NCI-H128 (cell line): ENCODE measurements around the gene SBNO2.
"Not testable (repeated sequence)": the region's sequence is repeated elsewhere in the genome, so short reads cannot be mapped to it uniquely, and the experiment has no call there.

Source experiments
- DNase-seq: peaks from one replicate; lab custom pipeline; 2025; ENCODE audit not compliant: unreplicated experiment; lab: John Stamatoyannopoulos, UW

The SBNO2 gene

DNA sequence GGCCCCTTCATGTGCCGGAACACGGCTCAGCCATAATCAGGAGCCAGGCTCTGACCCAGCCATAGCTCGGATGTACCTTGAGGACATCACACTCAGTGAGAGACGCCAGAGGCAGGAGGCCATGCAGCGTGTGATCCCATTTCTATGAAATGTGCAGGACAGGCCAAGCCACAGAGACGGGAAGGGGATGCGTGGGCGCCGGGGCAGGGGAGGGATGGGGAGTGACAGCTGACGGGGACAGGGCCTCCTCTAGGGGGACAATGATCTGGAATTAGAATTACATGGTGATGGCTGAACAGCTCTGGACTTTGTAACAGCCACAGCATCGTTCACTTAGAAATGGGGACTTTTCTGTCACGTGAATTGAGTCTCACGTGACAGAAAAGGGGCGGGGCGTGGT, 34.9 kb downstream of the SBNO2 start:
- DNase-seq, result no peak

DNA sequence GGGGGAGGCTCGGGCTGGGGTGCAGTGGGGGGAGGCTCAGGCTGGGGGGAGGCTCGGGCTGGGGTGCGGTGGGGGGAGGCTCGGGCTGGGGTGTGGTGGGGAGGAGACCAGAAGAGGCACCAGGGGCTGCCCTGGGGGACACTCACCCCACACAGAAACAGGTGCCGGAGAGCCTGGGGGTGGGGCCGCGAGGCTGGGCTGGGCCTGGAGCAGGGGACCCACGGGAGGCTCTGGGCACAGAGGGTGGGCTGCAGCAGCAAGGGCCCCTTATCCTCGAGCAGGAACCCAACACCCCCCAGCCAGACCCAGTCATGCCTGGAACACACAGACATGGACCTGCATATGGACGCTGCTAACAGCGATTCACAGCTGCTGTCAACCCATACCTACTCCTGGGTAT, 35.9 kb downstream of the SBNO2 start:
- no peak for DNase-seq

DNA sequence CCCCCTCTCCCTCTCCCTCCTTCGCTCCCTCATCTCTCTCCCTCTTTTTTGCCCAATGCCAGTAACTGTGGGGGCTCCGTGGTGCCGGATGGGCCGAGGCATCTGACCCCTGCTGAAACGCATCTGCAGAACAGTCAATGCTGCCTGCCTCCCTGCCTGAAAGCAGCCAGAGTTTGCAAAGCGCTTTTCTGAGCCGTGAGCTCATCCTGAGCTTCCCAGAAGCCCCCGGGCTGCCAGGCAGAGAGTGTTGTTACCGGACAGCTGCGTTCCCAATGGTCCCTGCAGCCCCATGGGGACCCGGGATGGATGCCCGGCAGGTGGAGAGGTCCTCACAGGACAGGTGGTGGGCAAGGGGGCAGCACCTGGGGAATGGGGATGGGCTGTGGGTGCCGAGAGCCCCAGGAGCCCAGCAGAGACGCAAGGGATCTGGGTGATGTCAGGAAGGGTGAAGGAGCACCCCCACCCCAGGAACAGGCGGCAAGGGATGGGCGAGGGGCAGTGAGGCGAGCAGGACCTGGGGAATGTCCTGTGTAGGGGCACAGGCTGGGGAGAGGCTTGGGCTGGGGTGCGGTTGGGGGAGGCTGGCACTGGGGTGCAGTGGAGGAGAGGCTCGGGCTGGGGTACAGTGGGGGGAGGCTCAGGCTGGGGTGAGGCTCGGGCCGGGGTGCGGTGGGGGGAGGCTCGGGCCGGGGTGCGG, 37.3 kb downstream of the SBNO2 start:
- no peak for DNase-seq

DNA sequence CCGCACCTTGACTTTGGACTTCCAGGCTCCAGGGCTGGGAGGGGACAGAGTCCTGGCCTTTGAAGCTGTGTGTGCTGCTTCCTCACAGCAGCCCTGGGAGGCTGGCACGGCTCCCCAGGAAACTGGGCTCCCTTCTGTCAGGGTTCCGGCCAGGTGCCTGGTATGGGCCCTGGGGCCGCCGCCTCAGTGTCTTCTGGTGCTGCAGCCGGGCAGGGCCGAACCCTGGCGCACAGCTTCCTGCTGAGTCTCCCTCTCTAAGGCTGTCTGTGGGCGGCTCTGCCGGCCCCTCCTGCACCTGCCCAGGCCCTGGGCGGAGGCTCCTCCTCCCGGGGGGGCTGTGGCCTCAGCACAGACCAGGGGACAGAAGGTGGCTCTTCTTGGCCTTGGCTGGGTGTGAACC, 37.9 kb downstream of the SBNO2 start:
- no peak for DNase-seq

DNA sequence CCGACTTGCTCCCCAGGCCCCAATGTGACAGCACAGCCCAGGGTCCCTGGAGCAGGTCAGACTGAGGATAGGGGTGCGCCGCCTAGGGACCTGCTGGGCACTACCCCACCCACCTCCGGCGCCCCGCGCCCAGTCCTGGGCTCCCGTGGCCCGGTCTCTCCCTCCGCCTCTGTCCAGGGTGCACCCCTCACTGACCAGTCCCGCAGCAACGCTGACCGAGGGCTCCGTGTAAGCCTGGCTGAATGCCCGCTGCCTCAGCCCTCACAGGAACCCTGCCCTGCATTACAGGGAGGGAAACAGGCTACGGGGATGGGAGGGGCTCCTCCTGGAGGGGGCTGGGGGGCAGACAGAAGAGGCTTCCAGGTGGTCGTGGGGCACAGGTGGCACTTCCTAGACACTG, 38.6 kb downstream of the SBNO2 start:
- DNase-seq, result no peak

DNA sequence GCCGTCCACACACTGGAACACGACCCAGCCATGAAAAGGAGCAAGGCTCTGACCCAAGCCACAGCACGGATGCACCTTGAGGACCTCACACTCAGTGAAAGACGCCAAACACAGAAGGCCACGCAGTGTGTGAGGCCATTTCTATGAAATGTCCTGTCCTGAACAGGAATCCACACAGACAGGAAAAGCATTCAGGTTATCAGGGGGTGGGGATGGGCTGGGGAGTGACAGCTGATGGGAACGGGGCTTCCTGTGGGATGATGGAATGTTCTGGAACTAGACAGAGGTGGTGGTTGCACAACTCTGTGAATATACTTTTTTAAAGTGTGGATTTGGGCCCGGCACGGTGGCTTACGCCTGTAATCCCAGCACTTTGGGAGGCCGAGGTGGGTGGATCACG, 39.6 kb downstream of the SBNO2 start:
- DNase-seq, result no peak

DNA sequence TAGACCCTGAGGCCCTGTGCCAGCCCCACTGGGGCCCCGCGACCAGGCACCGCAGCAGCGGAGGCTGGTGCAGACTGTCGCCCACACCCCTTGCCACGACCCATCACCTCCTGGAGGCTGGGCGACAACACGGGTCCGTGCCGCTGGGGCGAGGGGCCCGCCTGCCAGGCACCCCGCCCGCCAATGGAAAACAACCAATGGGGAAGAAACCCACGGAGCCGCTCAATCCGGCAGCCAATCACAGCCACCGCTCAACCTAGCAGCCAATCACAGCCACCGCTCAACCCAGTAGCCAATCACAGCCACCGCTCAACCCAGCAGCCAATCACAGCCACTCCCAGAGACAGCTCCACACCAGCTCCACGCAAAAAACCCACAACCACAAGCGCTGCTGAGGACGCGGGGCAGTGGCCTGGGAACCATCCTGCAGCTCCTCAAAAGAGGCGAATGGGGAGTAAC, 40.6 kb downstream of the SBNO2 start:
- no peak for DNase-seq

DNA sequence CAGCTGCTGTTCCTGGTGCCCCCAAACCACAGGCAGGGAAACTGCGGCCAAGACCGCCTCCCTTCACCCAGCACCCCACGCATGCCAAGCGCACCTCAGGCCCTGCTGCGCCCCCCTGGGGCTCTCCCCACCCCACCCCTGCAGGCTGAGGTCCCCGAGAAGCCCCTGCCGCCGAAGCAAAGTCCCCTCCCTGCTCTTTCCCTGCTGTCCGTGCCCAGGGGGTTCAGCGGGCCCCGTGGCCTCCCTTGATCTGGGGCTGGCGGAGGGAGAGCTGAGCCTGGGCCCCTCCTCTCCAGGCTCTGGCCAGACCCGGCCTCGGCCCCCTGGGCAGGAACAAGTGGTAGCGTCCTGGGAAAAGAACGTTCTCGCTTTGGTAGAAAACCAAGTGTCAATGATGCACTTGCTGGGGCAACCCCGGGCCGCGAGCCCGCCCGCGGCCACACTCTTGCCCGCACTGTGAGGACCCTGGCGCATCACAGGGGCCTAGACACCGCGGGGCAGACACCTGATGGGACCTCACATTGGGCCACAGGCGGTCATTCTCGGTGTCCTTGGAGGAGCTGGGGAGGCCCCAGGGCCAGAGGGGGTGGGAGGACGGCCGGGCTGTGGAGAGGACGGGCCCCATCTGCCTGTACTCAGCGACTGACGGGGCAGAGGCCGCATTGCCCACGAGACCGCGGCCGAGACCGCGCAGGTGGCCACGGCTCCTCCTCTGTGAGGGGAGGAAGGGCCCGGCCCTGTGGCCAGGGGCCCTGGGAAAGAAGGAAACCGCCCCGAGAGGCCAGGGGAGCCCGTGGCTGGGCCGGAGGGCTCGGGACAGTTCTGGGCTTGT, 41.3 kb downstream of the SBNO2 start:
- no peak for DNase-seq

DNA sequence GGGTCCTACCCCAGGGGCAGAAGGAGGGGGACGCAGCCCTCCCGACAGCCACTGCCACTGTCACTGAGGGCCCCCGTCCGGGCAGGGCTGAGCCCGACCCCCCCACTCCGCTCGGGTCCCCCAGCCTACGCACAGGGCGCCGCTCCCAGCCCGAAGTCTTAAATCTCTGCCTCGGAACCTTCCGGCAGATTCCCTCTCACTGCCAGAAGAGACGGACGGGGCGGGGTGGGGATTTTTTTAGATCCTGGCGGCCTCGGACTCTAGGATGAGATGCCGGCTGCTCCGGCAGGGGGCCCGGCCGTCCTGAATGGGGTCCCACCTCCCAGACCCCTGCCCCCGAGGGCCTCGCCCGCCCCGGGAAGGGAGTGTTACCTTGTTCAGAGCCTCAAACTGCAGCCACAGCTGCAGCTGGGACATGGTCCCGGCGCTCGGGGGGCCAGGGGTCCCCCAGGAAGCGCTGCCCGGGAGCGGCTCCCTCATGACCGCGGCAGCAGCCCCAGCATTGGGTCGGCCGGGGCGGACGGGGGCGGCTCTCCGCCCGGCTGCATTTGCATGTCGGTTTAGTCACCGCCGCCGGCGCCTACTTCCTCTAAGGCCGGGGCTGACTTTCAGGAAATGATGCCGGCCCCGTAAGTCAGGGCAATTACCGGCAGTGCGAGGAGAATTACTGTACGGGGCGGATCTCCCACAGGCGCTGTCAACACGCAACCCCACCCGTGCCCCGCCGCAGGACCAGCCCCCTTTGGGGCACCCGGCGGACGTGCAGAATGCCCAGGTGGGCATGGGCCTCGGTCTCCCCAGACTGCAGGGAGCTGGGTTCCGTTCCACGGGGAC, 42.1 kb downstream of the SBNO2 start:
- no peak for DNase-seq

DNA sequence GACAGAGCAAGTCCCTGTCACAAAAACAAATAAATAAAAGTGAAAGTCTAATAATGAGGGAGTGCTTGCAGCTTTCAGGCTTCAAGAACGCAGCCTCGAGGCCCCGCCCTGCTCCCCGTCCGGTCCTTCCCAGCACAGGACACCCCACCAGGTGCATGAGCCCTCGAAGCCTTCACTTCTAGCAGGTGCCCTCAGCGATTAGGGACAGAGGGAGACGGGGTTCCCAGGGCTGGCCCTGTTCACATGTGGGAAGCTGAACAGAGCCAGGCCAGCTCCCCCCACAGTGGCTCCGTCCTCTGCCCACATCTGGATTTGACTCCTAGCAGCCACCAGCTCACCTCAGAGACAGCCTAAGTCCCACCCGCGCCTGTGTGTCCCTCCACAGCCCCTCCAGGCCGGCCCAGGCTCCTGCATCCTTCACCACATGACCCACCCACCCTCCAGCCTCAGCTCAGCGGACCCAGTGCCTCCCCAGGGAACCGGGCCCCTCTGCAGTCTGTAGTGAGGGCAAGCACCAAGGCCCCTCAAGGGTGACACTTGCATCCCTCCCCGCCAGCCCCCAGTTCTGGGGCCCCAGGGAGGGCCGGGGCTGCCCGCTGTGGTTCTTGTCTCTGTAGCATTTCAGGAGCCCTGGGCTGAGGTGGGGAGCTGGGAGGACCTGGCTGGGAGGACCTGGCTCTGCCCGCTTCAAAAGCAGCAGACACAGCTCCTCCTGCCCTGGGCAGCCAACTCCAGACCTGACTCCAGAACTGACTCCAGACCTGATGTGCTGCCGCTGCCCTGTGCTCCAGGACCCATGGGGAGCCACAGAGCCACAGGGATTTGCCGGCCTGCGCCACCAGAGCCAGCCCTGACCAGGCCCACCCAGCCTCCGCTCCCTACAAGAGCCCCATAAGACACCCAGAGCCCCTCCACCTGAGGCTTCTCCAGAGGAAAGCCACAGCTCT, 43.0 kb downstream of the SBNO2 start:
- DNase-seq, result no peak

DNA sequence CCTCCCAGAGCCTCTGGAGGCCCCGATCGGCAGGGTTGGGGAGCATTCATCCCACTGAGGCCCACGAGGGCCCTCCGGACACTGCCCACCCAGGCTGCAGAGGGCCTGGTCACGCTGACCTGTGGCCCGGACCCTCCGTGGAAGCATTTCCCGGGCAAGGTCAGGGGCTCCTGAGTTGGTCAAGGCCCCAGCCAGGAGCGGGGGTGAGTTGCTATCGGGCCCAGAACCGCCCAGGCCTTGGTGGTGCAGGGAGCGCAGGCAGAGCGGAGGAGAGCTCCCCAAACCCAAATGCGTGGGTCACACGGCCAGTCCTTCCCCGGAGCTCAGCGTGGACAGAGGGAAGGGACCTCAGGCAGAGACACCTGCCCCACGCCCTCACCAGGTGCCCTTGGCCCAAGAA, 44.5 kb downstream of the SBNO2 start:
- no peak for DNase-seq

DNA sequence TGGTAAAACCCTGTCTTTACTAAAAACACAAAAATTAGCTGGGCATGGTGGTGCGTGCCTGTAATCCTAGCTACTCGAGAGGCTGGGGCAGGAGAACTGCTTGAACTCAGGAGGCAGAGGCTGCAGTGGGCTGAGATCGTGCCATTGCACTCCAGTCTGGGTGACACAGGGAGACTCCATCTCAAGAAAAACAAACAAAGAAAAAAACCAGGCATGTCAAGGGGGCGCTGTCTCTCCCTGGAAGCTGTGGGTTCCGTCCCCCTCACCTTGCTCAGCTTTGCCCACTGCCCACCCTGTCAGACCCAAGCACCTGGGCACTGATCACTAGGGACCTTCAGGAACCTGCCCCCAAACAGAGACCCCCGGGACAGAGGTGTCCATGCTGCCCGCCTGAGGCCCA, 45.0 kb downstream of the SBNO2 start:
- not testable (repeated sequence) for DNase-seq

DNA sequence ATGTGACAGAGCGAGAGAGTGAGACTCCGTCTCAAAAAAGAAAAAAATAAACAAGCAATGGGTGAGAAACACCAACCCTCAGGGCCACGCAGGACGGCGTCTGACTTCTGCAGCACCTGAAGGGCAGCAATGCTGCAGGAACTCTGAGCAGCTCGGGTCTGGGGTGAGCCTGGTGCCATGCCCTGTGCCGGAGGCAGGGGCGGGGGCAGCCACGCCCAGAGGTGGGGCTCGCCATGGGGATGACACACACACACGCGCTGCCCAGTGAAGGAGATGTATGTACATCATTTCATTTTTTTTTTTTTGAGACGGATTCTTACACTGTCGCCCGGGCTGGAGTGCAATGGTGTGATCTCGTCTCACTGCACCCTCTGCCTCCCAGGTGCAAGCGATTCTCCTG, 46.0 kb downstream of the SBNO2 start:
- no peak for DNase-seq

DNA sequence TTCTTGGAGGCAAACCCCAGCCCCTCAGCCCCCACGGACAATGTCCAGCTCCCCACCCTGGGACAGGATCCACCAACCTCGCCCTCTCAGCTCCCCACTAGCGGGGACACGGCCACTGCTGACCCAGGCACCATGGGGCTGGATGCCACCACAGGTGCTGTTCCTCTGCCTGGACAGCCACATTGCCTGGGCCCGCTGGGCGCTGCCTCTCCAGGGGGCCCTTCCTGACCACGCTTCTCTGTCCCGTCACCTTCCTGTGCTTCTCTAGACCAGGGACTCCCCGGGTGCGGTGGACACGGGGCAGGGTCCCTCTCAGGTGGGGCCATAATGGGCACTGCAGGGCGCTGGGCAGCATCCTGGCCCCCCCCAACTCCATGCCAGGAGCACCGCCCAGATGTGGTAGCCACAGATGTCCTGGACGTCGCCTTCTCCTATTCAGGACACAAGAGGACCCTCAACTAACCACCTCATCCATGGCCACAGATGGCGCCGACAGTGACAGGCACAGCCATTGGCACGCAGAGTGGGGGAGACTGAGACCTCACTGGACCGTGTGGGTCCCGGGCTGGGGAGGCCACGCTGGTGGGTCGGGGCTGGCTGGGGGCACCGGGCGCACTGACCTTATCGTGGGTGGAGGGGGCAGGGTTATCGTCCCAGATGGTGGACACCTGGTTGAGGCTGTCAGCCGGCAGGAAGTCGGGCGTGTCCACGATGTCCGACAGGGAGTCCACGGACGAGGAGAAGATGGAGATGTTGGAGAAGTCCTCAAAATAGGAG, 46.9 kb downstream of the SBNO2 start:
- DNase-seq, result no peak

DNA sequence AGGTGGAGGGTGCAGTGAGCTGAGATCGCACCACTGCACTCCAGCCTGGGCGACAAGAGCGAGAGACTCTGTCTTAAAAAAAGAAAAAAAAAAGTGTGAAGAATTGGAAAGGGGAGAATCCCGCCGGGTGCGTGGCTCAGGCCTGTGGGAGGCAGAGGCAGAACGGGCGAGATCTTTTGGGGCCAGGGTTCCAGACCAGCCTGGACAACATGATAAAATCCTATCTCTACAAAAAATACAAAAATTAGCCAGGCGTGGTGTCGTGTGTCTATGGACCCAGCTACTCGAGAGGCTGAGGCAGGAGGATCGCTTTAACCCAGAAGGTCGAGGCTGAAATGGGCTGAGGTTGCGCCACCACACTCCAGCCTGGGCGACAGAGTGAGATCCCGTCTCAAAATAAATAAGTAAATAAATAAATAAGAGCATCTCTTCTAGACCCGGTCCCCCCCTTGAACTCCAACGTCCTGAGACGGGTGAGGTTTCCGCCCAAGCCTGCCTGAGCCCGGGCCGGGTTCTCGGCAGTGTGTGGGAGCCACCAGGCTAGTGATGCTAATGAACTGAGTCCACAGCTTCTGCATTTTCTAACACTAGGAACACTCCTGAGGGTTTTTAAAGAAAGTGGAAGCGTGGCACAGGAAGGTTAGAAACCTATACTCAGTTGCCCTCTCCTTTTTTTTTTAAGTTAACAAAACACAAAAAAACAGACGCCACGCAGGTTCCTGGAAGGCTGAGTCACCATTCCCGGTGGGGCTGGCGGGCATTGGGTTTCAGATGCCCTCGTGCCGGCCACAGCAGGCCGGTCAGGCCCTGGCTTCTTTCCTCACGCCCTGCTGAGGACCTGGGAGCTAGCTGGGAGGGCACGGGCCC, 48.2 kb downstream of the SBNO2 start:
- no peak for DNase-seq

DNA sequence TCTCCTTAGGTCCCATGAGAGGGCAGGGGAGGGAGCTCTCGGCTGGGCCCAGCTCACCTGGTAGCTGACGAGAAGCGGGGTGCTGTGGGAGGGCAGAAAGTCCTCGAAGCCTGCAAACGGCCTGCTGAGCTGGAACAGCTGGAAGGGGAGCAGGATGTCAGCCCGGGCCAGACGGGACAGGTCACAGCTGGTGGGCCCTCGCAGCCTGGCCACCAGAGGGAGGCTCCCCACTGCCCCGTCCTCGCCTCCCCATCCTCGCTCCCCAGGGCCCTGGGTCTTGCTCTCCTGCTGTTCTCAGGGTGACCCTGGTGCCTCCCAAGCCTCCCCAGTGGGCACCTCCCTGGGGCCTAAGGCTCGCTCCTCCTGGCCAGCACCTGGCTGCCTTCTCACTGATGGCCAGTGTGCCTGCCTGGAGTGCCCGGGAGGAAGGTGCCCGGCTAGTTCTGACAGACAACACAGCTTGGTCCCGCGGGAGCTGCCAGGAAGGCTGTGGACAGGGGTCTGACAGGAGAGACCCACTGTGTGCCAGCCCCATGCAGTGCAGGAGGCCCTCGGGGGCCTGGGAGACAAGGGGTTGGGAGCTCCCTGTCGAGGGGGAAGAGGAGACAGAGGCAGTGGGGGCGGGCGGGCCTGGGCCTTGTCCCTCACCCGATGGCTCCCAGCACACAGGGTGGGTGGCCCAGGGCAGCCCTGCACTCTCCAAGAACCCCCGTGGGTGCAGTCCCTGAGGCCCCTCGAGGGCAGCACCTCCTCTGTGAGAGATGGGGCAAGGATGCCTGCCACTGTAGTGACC, 50.0 kb downstream of the SBNO2 start:
- DNase-seq, result no peak

DNA sequence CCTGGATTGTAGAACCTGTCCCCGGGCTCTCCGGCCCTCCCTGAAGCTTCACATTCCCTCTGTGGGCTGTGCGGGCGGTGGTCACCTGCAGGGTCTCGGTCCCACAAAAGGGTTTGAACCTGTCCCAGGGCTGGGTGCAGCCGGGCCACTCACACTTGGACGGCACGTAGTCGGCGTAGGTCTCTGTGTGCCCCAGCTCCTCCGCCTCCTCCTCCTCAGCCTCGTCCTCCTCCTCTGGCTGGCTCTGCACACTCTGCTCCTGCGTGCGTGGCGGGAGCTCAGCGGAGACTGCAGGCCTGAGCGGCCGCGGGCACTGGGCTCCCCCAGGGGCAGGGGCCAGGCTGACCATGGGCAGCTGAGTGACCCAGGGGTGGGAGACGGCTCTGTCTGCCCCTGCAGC, 50.7 kb downstream of the SBNO2 start:
- no peak for DNase-seq

DNA sequence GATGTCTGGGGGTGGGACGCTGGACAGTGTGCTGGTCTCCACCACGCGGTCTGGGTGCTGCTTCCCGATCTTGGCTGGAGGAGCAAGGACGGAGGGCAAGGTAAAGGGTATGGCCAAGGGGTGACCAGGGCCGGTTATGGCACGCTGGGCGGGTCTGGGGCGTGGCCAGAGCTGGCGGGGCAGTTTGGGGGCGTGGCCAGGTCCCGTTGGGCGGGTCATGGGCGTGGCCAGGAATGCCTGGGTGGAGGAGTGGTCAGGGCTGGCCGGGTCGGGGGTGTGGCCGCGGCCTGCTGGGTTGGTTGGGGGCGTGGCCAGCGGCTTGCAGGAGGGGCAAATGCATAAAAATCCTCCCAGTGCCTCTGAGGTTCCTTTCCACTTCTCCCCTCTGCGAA, 51.1 kb downstream of the SBNO2 start:
- no peak for DNase-seq
